Measurements from ENCODE around the gene DYNC1I1.

Gene DYNC1I1
- long read RNA-seq, donor 1 = 0 reads
- long read RNA-seq, donor 2 = 0 reads
- long read RNA-seq, donor 3 = 0 reads
- long read RNA-seq, donor 4 = 0 reads
- long read RNA-seq, donor 5 = 0 reads
- long read RNA-seq, donor 6 = 0 reads
- long read RNA-seq, donor 7, partial matches to known transcripts = 0 of 1 reads
- long read RNA-seq, donor 7, other reads (novel, unspliced or antisense) = 0 of 1 reads
- long read RNA-seq, donor 8 = 0 reads

- peak; percentile 68 for DNase-seq
Observed at GRCh38 chr7:95772298-95772770, at the start of gene DYNC1I1. TSS of gene DYNC1I1 (plus strand) at chr7:95772554. CDS start at chr7:95804730, 32,176 bp downstream.

DNA sequence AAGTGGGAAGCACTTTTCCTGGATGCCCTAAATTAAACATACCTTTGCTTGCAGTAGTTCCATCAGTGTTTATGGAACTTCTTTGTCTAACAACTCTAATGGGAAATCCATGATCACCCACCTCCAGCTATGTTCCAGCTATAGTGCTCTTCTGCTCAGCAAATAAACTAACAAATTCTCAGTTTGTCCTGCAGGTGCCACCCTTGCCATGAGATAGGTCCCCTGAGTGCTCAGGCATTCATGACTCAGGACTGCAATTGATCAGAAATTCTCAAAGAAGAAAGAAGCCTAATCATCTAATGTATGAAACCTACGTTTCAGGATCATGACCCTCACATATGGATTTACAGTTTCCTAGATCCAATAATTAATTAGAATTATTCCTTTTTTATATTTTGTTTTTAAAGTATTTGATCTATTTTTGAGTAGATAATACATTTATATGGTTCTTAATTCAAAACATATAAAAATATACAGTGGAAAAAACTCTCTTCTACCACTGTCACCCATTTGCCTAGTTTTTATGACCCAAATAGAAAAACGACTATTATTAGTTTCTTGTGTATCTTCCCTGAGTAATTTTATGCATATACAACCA is 48.7 kb upstream of the DYNC1I1 start:
- no peak for DNase-seq

- no peak for DNase-seq
Observed at GRCh38 chr7:95725205-95725604, 47.1 kb upstream of the DYNC1I1 start.

DNA sequence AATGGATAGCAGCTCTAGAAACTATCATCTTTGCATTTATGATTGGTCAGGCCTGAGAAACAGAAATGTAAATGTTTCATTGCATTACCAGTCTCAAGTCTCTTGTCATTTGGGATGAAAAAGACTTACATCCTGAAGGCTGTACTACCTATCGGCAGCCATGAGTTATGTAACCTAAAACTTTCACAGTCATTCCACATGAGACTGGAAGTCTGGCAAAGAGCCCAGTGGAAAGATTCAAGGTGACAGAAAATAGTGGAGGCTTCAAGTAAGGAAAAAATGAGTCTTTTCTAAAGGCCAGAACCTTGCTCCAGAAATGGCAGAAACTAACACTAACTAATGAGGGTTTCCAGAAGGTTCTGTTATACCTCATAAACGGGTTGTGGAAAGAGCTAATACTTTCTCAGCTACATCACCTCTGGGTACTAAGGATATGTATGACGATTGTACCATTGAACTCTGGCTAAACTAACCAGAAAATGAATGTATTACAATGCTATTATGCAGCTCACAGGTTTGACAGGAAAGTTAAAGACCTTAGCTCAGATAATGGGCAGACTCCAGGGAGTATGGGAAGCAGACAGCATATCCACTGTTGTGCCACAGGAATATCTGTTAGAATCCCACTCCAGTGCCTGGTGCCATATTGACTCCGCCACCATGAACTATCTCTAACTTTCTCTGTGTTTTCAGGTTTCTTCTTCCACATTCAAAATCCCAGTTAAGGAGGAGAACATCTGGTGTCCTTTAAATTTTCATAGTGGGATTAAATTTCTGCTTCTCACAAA is 41.7 kb upstream of the DYNC1I1 start:
- DNase-seq = no peak

DNA sequence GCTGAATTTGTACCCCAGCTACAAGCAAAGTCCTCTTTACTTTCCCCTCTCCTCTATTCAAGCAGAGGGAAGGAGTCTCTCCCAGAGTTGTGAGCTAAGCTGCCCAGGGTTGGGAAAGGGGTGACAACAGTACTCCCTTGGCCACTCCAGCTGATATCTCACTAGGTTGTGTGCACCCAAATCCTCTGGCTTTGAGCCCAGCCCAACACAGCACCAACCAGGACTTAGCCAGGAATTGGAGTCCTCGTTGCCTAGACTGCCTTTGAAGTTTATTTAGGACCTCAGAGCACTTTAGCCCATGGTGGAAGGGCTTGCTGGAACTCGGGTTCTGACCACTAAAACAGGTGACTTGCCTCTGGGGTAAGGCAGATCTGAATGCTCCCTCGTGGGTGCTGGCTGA is 35.7 kb upstream of the DYNC1I1 start:
- no peak for DNase-seq

- DNase-seq = no peak
Observed at GRCh38 chr7:95737828-95738505, 34.4 kb upstream of the DYNC1I1 start.

DNA sequence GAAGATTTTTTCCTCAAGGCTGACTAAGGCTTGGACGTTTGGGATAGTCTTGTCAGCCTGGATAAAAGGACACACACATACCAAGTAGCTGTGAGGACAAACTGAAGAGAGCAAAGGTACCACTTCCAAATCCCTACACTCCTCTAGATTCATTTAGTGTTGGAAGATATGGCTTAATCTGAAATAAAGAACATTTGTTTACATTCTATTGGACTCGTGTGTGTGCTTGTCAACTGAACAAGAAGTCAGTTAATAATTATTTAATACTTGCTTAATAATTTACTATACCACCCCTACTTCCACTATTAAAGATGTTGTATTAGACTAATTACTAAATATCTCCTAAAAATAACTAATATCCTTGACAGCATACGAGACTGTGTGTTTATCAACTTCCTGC is 23.3 kb upstream of the DYNC1I1 start:
- no peak for DNase-seq

DNA sequence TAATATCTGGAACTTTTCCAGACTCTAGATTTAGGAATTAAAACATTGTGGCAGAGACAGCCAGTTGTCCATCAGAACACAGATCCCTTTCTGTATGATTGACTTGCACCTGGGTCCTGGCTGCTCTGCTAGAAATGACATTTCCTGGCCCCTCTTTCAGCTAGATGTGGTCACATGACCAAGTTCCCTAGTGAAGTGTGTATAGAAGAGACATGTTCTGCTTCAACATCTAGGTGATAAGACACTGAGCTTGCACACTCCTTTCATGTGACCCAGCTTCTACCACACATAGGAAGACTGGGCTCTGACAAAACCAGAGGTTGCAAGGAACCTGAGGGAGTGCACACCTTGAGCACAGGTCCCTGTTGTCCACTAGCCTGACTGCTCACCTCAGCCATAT is 22.8 kb upstream of the DYNC1I1 start:
- no peak for DNase-seq

- no peak for DNase-seq
Observed at GRCh38 chr7:95753440-95753839, 18.9 kb upstream of the DYNC1I1 start.

DNA sequence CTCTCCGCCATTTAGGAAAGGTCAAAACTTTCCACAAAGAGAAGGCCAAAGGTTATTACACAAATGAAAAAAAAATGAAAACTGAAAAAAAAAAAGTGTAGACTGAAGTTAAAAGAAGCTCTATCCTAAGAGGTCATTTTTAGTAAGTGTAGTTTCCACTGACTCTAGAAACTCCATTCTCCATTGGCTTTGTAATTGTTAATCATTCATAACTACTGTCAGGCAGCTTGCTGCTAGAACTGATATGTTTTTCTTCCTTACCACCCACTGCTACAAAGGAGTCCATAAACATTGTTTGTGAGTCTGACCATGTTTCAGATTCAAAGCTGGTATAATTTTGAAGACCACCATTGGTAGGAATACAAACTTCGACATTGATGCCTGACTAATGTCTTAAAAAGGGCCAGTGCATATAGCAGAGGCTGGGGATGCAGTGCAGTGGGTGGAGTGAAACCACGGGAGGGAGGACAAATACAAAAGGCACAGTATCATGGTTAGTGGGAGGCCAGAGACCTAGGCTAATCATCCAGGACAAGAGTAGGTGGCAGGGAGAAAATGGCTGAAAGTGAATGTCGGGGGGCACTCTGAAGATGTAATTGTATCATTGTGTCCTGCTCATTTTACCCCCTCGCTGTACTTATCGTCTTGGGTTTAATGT is 16.9 kb upstream of the DYNC1I1 start:
- no peak for DNase-seq

DNA sequence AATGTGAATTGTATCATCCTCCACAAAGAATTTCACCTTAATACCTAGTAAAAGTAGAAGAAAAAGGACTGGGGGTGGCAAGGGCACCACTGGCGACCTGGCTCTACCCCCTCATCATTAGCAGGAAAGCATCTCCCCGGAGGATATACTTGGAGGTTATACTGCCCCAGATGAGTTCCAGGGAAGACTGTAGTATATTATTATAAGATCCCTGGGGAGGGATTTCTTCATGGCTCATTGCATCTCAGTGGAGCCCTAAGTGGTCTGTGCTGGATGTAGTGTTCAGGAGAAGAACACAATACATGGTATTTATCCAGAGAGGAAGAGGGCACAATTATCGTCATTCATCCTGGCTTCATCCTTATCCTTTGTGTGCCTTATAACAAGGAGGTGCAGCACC is 14.2 kb upstream of the DYNC1I1 start:
- DNase-seq = no peak

- DNase-seq = no peak
Observed at GRCh38 chr7:95766086-95766485, 6.3 kb upstream of the DYNC1I1 start.

DNA sequence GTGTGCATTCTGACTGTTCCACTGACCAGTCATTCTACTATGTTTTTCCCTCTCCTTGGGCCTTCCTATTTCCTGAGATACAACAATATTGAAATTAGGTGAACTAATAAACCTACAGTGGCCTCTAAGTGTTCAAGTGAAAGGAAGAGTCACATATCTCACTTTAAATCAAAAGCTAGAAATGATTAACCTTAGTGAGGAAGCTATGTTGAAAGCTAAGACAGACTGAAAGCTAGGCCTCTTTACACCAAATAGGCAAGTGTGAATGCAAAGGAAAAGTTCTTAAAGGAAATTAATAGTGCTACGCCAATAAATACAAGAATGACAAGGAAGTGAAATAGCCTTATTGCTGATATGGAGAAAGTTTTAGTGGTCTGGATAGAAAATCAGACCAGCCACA is 5.7 kb upstream of the DYNC1I1 start:
- DNase-seq = no peak

DNA sequence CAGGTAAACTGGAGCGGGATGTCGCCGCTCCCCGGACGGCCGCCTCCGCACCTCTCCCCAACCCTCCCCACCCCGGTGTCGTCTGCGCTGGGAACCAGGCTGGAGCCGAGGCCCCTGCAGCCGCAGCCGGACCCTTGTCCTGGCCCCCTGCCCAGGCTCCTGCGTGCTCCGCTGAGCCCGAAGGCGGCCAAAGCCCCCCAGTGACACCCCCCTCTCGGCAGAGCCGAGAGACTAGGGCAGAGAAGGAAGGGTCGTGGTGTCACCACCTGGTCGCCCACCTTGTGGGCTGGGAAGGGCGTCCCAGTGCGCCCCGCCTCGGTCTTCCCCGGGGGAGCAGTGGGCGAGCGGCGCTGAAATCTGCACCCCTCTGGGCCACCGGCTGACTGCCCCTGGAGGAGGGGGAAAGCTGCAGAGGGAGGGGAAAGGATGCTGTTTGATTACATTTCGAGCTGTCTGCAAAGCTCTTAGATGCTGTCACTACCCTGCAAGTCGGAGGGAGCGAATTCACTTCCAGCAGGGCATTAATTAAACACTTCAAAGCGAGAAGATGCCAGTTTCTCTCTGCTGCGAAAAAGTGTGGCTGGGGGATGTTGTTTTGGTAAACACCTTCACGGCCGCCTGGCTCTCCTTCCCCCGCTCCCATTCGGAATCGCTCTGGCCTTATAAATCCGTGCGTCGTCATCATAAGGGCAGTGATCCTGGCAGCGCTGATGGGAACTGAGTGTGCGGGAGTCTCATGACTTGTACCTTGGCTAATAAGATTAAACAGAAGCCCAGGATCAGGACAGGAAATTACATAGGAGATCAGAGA is 622 bp downstream of the DYNC1I1 start:
- DNase-seq = peak; percentile 47

DNA sequence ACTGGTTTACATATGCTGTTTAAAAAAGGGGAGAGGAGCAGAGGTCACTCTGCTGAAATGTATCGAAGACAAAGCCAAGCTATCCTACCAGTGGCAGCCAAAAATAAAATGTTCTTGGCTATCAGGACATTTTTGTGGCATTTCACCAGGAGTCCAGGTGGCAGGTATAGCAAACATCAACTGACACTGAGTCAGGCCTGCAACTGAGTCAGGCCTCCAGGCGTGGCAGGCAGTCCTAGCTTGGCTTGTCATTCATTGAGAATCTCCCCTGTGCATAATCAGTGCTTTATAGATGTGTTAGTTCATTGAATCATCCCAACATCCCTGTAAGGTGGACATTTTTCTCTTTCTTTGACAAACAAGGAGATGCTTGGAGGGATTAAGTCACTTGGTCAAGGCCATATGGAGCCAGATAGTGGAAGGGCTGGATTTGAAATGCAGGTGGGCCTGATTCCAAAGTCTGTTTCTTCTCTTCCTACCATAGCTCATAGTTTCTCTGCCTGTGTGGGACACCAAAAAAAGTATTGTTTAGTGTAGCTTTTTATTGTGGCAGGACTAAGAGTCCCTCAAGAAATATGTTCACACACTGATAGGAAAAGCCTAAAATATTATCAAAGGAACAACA is 4.3 kb downstream of the DYNC1I1 start:
- no peak for DNase-seq

- no peak for DNase-seq
Observed at GRCh38 chr7:95777269-95777668, 4.9 kb downstream of the DYNC1I1 start.

GRCh38 chr7:95780665-95781064 is 8.3 kb downstream of the DYNC1I1 start:
- DNase-seq = no peak

DNA sequence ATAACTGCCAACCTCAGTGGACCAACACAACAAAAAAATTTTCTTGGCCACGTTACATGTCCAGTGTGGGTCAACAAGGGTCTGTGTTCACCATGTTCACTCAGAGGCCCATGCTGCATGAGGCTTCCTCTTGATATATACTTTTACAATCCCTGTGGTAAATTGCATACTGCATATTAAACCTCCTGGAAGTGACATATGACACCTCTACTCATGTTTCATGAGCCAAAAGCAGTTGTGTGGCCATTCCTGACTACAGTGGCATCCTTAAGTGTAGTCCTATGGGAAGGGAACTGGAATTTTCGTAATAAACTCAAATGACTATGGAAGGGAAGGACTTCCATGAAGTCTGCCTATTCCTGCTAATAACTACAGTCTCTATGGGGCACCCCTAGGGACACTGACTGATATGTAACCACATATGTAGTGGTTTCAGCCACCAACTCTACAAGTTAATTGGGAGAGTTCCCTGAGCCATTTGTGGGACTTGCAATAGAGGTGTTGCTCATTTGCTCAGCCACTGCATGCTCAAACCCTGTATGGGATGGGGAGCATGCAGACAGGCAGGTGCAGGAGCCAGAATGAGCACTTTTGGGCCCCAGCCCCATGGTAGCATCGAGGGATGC is 9.7 kb downstream of the DYNC1I1 start:
- no peak for DNase-seq

DNA sequence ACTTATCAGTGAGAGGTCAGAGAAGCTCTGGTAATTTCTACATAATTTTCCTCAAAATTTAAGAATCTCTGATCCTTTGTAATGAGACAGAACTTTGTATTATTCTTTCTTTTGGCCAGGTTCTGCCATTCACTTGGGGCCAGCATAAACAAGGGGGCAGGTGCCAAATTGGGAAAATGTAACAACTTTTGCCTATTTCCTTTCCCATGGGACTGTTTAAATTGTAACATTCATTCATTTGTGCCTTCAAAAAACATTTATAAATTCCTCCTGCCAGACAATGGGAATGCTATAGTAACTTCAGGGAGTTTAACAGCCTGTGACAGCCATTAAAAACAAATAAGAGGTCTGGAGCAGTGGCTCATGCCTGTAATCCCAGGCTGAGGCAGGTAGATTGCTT is 12.4 kb downstream of the DYNC1I1 start:
- no peak for DNase-seq

DNA sequence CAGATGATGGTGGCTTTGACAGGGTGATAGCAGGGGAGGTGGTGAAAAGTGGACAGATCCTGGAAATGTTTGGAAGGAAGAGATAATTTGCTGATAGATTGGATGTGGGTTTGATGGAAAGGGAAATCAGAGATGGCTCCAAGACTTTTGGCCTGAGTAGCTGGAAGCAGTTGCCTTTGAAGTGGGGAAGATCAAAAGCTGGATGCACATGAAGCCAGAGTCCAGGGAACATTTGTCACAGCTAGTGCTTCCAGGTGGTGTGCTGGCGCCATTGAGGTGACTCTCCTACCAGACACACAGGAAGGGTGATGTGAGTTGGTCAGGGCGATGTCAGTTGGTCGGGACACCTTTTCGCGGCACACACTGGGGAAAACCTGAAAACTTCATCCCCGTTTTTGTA is 15.9 kb downstream of the DYNC1I1 start:
- no peak for DNase-seq

DNA sequence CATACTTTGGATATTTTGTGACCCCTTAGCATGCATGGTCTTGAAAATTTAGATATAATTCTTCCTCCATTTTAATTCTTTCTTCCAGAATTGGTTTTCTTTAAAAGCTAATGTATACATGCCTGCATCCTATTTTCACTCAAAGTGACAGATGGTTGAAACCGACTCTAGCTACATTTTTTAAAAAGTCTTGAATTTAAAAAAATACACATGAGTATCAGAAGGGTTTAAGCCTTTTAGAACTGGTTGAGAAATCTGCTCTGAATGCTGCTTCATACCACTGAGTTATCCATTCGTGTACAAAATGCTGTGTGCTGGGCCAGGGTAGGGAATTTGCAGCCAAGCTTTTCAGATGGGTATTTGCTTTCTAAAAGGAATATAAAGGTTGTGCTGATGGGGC is 16.5 kb downstream of the DYNC1I1 start:
- DNase-seq = no peak
